Nephron (organoid): ENCODE results near the gene MARVELD3.
"Not testable (repeated sequence)": the region's sequence is repeated elsewhere in the genome, so short reads cannot be mapped to it uniquely, and the experiment has no call there.

Experiments used
- H3K27ac Mint-ChIP-seq, 3 experiments: 2 replicates each; pipeline ENCODE4 v1.8.0; 2020; ENCODE audit warnings: mixed read lengths in 3 of 3, mild to moderate bottlenecking in 2 of 3, moderate library complexity in 1 of 3
- H3K27me3 Mint-ChIP-seq: 2 replicates; pipeline ENCODE4 v1.8.0; 2021; ENCODE audit warnings: low read depth, mild to moderate bottlenecking, moderate library complexity, mixed read lengths
- H3K36me3 Mint-ChIP-seq: 2 replicates; pipeline ENCODE4 v1.8.0; 2020; ENCODE audit warnings: low read depth, mixed read lengths
- H3K4me1 Mint-ChIP-seq: 2 replicates; pipeline ENCODE4 v1.8.0; 2020; ENCODE audit warnings: mixed read lengths
- H3K4me3 Mint-ChIP-seq, 3 experiments: 2 replicates each; pipeline ENCODE4 v1.8.0; 2020; ENCODE audit warnings: mild to moderate bottlenecking in 3 of 3, mixed read lengths in 3 of 3, moderate library complexity in 2 of 3
- H3K9me3 Mint-ChIP-seq: 2 replicates; pipeline ENCODE4 v1.8.0; 2020; ENCODE audit warnings: mixed read lengths
- CTCF ChIP-seq, 3 experiments: fragments of 200-600 bp; sonication (generic); IDR thresholded peaks; one replicate each; pipeline ENCODE4 v1.5.0; 2021; ENCODE audit warnings: antibody characterized with exemption in 3 of 3; ENCODE audit not compliant: unreplicated experiment in 3 of 3

MARVELD3 gene

GRCh38 chr16:71600822-71601221, 25.2 kb upstream of the MARVELD3 start:
- peaks cover 11% of the 10 kb centered on the region for H3K27me3 Mint-ChIP-seq
- TF ChIP-seq CTCF (IDR thresholded peaks at IDR 0.05; ENCODE audit: unreplicated experiment in 3 of 3): no peak
- H3K9me3 Mint-ChIP-seq: peaks cover 2% of the 10 kb centered on the region
- H3K36me3 Mint-ChIP-seq: no peaks in the 10 kb centered on the region
- no peak overlapping the region for H3K27ac Mint-ChIP-seq
- no peak overlapping the region for H3K4me3 Mint-ChIP-seq
- H3K4me1 Mint-ChIP-seq: no peaks in the 10 kb centered on the region

DNA sequence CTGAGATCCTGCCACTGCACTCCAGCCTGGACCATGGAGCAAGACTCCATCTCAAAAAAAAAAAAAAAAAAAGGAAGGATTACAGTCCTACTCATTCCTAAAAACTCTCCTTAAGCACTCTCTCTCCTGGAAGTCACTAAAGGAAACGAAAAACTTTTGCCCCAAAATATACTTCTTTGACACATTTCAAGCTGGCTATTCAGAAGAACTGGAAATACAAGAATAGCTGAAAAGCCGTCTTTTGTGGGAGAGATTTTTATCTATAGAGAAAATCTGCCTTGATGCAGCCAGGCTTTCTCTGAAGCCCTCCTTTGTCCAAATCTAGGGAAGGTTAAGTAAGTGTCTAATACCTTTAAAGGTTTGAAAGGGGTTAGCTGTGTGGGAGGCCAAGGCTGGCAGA, 16.9 kb upstream of the MARVELD3 start:
- Mint-ChIP-seq H3K36me3 (no peaks in the 10 kb centered on the region), H3K4me3 (no peak overlapping the region), H3K4me1 (no peaks in the 10 kb centered on the region), H3K27me3 (peaks cover 25% of the 10 kb centered on the region), H3K27ac (no peak overlapping the region), H3K9me3 (peaks cover 6% of the 10 kb centered on the region)
- no peak for TF ChIP-seq CTCF (IDR thresholded peaks at IDR 0.05; ENCODE audit: unreplicated experiment in 3 of 3)

DNA sequence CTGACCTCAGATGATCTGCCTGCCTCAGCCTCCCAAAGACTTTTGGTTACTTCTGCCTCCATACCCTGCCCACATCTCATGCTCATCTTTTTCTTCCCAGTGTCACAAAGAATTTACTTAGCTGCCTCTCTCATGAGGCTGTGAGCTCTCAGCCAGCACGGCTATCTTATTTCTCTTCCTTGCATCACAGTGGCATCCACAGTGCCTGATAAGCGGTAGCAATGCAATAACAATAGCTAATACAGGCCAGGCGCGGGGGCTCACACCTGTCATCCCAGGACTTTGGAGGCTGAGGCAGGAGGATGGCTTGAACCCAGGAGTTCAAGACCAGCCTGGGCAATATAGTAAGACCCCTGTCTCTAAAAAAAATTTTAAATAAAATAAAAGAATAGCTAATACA, 15.5 kb upstream of the MARVELD3 start:
- peaks cover 32% of the 10 kb centered on the region for H3K27me3 Mint-ChIP-seq
- no peaks in the 10 kb centered on the region for H3K36me3 Mint-ChIP-seq
- peaks cover 6% of the 10 kb centered on the region for H3K9me3 Mint-ChIP-seq
- no peak overlapping the region for H3K27ac Mint-ChIP-seq
- H3K4me1 Mint-ChIP-seq: no peaks in the 10 kb centered on the region
- no peak overlapping the region for H3K4me3 Mint-ChIP-seq
- TF ChIP-seq CTCF (IDR thresholded peaks at IDR 0.05; ENCODE audit: unreplicated experiment in 3 of 3): no peak

- peak; percentile 93 to 94 (median 93) for TF ChIP-seq CTCF (IDR thresholded peaks at IDR 0.05; ENCODE audit: unreplicated experiment in 3 of 3)
- no peak overlapping the region for H3K4me3 Mint-ChIP-seq
- H3K9me3 Mint-ChIP-seq: peaks cover 6% of the 10 kb centered on the region
- H3K36me3 Mint-ChIP-seq: no peaks in the 10 kb centered on the region
- no peaks in the 10 kb centered on the region for H3K4me1 Mint-ChIP-seq
- peaks cover 37% of the 10 kb centered on the region for H3K27me3 Mint-ChIP-seq
- H3K27ac Mint-ChIP-seq: no peak overlapping the region
Observed at GRCh38 chr16:71610936-71611871, 14.8 kb upstream of the MARVELD3 start.

DNA sequence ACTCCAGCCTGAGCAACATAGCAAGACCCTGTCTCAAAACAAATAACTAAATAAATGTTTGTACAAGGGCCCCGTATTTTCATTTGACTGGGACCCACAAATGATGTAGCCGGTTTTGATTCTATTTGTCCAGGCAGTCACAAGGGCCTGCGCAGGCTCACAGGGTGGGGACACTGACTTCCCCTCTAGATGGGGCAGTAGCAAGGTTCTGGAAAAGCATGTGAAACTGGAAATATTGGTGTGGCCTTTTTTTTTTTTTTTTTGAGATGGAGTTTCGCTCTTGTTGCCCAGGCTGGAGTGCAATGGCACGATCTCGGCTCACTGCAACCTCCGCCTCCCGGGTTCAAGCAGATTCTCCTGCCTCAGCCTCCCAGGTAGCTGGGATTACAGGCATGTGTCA, 11.0 kb upstream of the MARVELD3 start:
- not testable (repeated sequence) for H3K4me1 Mint-ChIP-seq, H3K9me3 Mint-ChIP-seq, H3K4me3 Mint-ChIP-seq, H3K27ac Mint-ChIP-seq, H3K36me3 Mint-ChIP-seq
- H3K27me3 Mint-ChIP-seq: peaks cover 37% of the 10 kb centered on the region

GRCh38 chr16:71618429-71618828, 7.6 kb upstream of the MARVELD3 start:
- Mint-ChIP-seq H3K9me3 (peaks cover 3% of the 10 kb centered on the region), H3K27ac (no peak overlapping the region), H3K4me3 (no peak overlapping the region), H3K27me3 (peaks cover 20% of the 10 kb centered on the region), H3K4me1 (no peaks in the 10 kb centered on the region), H3K36me3 (no peaks in the 10 kb centered on the region)
- TF ChIP-seq CTCF (IDR thresholded peaks at IDR 0.05; ENCODE audit: unreplicated experiment in 3 of 3): no peak
